Measurements from ENCODE around the gene ERCC1.

- TF ChIP-seq POLR2A (IDR thresholded peaks at IDR 0.05) (no peak), CTCF (IDR thresholded peaks at IDR 0.05) (no peak)
Observed at GRCh38 chr19:45440873-45441654, 17.3 kb upstream of the ERCC1 start.

Data from stomach (tissue), 4 donors.